HL-60 (cell line): ENCODE results near the gene CELF5.
A peak's percentile ranks its signal among the peaks of the same experiment; 100 is the strongest.

Source experiments
- DNase-seq, 2 experiments: peaks; one replicate each; pipeline ENCODE4 v3.0.0-alpha.2; 2010 to 2020; ENCODE audit warnings: low read depth in 1 of 2, low spot score in 1 of 2
- H3K27ac ChIP-seq: fragments of 250-450 bp; sonication (Bioruptor Pico); replicated peaks from 2 replicates; pipeline ENCODE4 v1.5.1; 2020; ENCODE audit warnings: mild to moderate bottlenecking, moderate library complexity
- H3K27me3 ChIP-seq: fragments of 250-450 bp; sonication (Bioruptor Pico); 2 replicates; pipeline ENCODE4 v1.5.1; 2021; ENCODE audit warnings: mild to moderate bottlenecking, moderate library complexity; ENCODE audit not compliant: insufficient read depth, poor library complexity, severe bottlenecking
- H3K4me3 ChIP-seq: replicated peaks from 2 replicates; pipeline ENCODE4 v1.5.1; 2011; ENCODE audit warnings: mild to moderate bottlenecking, control low read depth, low read length; ENCODE audit not compliant: insufficient read depth
- CTCF ChIP-seq: IDR thresholded peaks from one replicate; pipeline ENCODE4 v1.5.1; 2011; ENCODE audit warnings: low read length, control low read depth, inconsistent platforms; ENCODE audit not compliant: insufficient read depth
- GABPA ChIP-seq: IDR thresholded peaks from 2 replicates; pipeline ENCODE4 v1.6.1; 2012; ENCODE audit warnings: low read depth
- POLR2AphosphoS5 ChIP-seq: IDR thresholded peaks from 2 replicates; pipeline ENCODE4 v1.6.1; 2012; ENCODE audit warnings: low read depth
- REST ChIP-seq: IDR thresholded peaks from 2 replicates; pipeline ENCODE4 v1.6.1; 2012; ENCODE audit warnings: low read depth; ENCODE audit not compliant: insufficient replicate concordance
- SPI1 ChIP-seq: IDR thresholded peaks from 2 replicates; pipeline ENCODE4 v1.6.1; 2012; ENCODE audit warnings: low read depth, mild to moderate bottlenecking, borderline replicate concordance
- long read RNA-seq: library from polyadenylated mRNA; unstranded; transcript quantifications from one replicate; pipeline ENCODE4 v2.0.0, GENCODE V29; 2020

CELF5 gene
- long read RNA-seq = 0 reads

GRCh38 chr19:3224346-3225168, at the start of gene CELF5:
Gene CELF5 (plus strand): TSS chr19:3224661. CDS start chr19:3224740, 79 bp downstream.
- Histone ChIP-seq H3K27me3 (peaks cover 16% of the 10 kb centered on the region), H3K27ac (no peak within 1 kb of the TSS), H3K4me3 (no peak within 1 kb of the TSS)
- TF ChIP-seq GABPA (no peak), CTCF (no peak), POLR2AphosphoS5 (no peak)
- DNase-seq = no peak

GRCh38 chr19:3175781-3176714, 48.4 kb upstream of the CELF5 start:
- Histone ChIP-seq H3K4me3 (no peak overlapping the region), H3K27me3 (no peaks in the 10 kb centered on the region), H3K27ac (no peak overlapping the region; the same call in 1 of the 2 replicates)
- TF ChIP-seq CTCF (no peak), REST (no peak), SPI1 (no peak), POLR2AphosphoS5 (no peak), GABPA (no peak)
- no peak for DNase-seq

- peak in 1 of 2 experiments; percentile 49 for DNase-seq
These were observed 47.6 kb upstream of the CELF5 start for GRCh38 chr19:3176715-3177501.

More at GRCh38 chr19:3176715-3177501, 47.6 kb upstream of the CELF5 start:
- no peak for TF ChIP-seq GABPA
- TF ChIP-seq REST = no peak
- TF ChIP-seq CTCF = no peak
- no peak for TF ChIP-seq SPI1
- TF ChIP-seq POLR2AphosphoS5 = no peak; the same call in 1 of the 2 replicates
- H3K27me3 ChIP-seq = no peaks in the 10 kb centered on the region
- H3K27ac ChIP-seq = peak overlapping the region; percentile 43
- no peak overlapping the region for H3K4me3 ChIP-seq
